ENCODE results near the gene TET3.
"Not testable (repeated sequence)": the region's sequence is repeated elsewhere in the genome, so short reads cannot be mapped to it uniquely, and the experiment has no call there.

TET3 gene

DNA sequence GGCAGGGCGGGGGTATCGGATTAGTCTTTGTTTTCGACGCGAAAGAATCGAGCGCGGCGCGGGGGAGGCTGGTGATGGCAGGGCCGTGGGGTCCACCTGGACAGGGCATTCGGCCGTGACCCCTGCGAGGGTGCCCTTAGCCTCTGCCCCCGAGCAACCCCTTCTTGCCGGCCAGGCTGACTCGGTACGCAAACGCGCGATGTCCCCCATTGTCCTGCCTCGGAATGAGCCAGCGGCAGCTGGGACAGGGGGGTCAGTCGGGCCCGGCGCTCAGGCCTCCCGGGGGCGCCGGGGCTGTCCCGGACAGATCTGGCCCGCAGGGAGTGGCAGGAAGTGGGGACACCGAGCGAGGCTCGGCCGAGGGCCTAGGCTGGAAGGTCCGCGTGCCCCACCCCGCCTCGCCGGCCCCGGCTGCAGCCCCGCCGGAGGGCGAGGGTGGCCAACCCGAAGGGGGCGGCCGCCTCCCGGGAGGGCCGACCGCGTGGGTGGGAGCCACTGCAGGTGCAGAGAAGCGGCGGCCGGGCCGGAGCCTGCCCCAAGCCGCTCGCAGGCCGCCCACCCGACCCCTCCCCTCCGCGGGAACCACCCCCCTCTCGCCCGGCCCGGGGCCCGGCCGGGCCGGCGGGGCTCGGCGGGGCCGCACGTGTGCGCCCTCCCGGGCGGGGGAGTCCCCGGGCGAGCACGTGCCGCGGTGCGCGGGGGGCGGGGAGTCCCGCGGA is at the start of gene TET3:
Gene TET3, plus strand, starts transcription at position 708 of the 719 bp plus-strand sequence. CDS start 1,494 bp downstream, outside the sequence.
- Histone ChIP-seq H3K4me1 (ENCODE audit: control insufficient read depth, insufficient read depth, low read length) (peaks cover 37% of the 10 kb centered on the region), H3K9me3 (ENCODE audit: control insufficient read depth, insufficient read depth, low read length) (no peaks in the 10 kb centered on the region), H3K27me3 (ENCODE audit: control insufficient read depth, insufficient read depth, low read length) (peaks cover 74% of the 10 kb centered on the region), H3K36me3 (ENCODE audit: control insufficient read depth, insufficient read depth, low read length) (no peaks in the 10 kb centered on the region), H3K4me3 (ENCODE audit: low read depth, low read length) (peak within 1 kb of the TSS; percentile 71), H3K9ac (ENCODE audit: low read depth, low read length) (peak within 1 kb of the TSS; percentile 65)

DNA sequence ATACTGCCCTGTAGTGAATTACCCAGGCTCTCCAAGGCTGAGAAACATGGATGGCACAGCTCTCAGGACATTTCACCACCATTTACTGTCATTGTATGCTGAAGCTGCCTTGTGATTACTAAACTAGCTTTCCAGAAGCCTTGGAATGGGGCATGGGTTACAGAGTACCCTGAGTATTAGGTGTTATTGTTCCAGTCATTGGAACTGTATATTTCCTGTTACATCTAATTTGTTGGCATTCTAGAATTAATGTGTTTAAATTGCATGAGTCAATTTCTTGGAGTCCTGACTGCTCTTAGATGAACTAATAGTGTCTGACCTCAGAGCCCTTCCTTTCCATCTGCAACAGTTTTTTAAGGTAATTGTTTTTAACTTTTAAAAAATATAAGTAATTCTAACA is 49.1 kb upstream of the TET3 start:
- H3K36me3 ChIP-seq (ENCODE audit: control insufficient read depth, insufficient read depth, low read length) = no peaks in the 10 kb centered on the region
- no peaks in the 10 kb centered on the region for H3K9me3 ChIP-seq (ENCODE audit: control insufficient read depth, insufficient read depth, low read length)
- no peak overlapping the region for H3K4me3 ChIP-seq (ENCODE audit: low read depth, low read length)
- H3K9ac ChIP-seq (ENCODE audit: low read depth, low read length) = no peak overlapping the region
- no peaks in the 10 kb centered on the region for H3K4me1 ChIP-seq (ENCODE audit: control insufficient read depth, insufficient read depth, low read length)
- no peaks in the 10 kb centered on the region for H3K27me3 ChIP-seq (ENCODE audit: control insufficient read depth, insufficient read depth, low read length)

DNA sequence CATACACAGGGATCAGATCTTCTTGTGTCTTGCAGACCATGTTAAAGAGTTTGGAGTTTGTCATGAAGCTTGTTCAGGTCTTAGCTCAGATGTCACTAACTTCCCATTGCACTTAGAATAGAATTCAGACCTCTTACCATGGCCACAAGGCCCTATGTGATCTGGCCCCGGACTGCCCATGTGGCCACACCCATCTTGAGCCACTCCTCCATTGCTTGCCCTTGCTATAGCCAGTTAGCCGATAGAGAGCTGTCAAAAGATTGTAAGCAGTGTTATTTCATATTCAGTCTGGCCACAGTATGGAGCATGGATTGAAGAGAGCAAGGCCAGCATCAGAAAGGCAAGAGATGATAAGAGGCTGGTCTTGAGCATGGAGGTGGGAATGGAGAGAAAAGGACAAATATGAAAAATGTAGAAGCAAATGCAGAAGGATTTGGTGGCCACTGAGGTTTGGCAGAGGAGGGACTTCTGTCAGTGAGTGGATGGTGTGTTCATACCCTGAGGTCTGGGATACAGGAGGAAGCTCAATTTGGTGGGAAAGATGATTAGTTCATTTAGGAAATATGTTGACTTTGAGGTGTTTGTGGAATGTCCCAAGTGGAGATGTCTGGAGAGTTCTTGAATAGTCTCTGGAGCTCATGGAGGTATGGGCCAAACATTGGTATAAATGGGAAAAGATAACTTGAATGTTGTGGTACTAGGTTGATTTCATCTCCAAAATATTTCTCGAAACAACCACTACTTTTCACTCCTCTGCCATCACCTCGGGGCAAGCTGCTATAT is 47.4 kb upstream of the TET3 start:
- no peak overlapping the region for H3K4me3 ChIP-seq (ENCODE audit: low read depth, low read length)
- H3K36me3 ChIP-seq (ENCODE audit: control insufficient read depth, insufficient read depth, low read length) = no peaks in the 10 kb centered on the region
- H3K9me3 ChIP-seq (ENCODE audit: control insufficient read depth, insufficient read depth, low read length) = no peaks in the 10 kb centered on the region
- no peak overlapping the region for H3K9ac ChIP-seq (ENCODE audit: low read depth, low read length)
- H3K4me1 ChIP-seq (ENCODE audit: control insufficient read depth, insufficient read depth, low read length) = no peaks in the 10 kb centered on the region
- H3K27me3 ChIP-seq (ENCODE audit: control insufficient read depth, insufficient read depth, low read length) = no peaks in the 10 kb centered on the region

- Histone ChIP-seq H3K36me3 (ENCODE audit: control insufficient read depth, insufficient read depth, low read length) (no peaks in the 10 kb centered on the region), H3K27me3 (ENCODE audit: control insufficient read depth, insufficient read depth, low read length) (no peaks in the 10 kb centered on the region), H3K4me3 (ENCODE audit: low read depth, low read length) (no peak overlapping the region), H3K9ac (ENCODE audit: low read depth, low read length) (no peak overlapping the region), H3K4me1 (ENCODE audit: control insufficient read depth, insufficient read depth, low read length) (no peaks in the 10 kb centered on the region), H3K9me3 (ENCODE audit: control insufficient read depth, insufficient read depth, low read length) (no peaks in the 10 kb centered on the region)
Measured at GRCh38 chr2:73937899-73938298, 46.8 kb upstream of the TET3 start.

GRCh38 chr2:73938718-73939352 is 45.9 kb upstream of the TET3 start:
- Histone ChIP-seq H3K9me3 (ENCODE audit: control insufficient read depth, insufficient read depth, low read length) (no peaks in the 10 kb centered on the region), H3K36me3 (ENCODE audit: control insufficient read depth, insufficient read depth, low read length) (no peaks in the 10 kb centered on the region), H3K27me3 (ENCODE audit: control insufficient read depth, insufficient read depth, low read length) (no peaks in the 10 kb centered on the region), H3K4me3 (ENCODE audit: low read depth, low read length) (no peak overlapping the region), H3K9ac (ENCODE audit: low read depth, low read length) (no peak overlapping the region), H3K4me1 (ENCODE audit: control insufficient read depth, insufficient read depth, low read length) (no peaks in the 10 kb centered on the region)

DNA sequence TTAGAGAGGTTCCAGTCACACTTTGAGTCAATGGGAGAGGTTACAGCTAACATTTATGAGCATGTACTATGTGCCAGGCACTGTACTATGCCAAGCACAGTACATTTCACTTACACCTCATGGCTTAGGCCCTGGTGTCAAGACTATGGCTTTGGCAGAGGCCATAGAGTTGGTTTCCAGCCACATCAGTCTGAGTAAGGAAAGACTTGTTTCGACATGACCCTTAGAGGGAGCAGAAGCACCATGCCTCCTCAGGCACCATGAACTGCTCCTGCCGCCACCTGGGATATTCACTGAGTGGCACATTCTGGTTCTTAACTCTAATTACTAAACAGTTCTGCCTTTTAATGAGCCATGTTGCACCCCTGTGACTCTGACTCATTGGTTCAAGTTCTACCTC is 45.3 kb upstream of the TET3 start:
- H3K4me3 ChIP-seq (ENCODE audit: low read depth, low read length) = no peak overlapping the region
- H3K9me3 ChIP-seq (ENCODE audit: control insufficient read depth, insufficient read depth, low read length) = no peaks in the 10 kb centered on the region
- H3K27me3 ChIP-seq (ENCODE audit: control insufficient read depth, insufficient read depth, low read length) = no peaks in the 10 kb centered on the region
- H3K36me3 ChIP-seq (ENCODE audit: control insufficient read depth, insufficient read depth, low read length) = no peaks in the 10 kb centered on the region
- H3K9ac ChIP-seq (ENCODE audit: low read depth, low read length) = no peak overlapping the region
- no peaks in the 10 kb centered on the region for H3K4me1 ChIP-seq (ENCODE audit: control insufficient read depth, insufficient read depth, low read length)

DNA sequence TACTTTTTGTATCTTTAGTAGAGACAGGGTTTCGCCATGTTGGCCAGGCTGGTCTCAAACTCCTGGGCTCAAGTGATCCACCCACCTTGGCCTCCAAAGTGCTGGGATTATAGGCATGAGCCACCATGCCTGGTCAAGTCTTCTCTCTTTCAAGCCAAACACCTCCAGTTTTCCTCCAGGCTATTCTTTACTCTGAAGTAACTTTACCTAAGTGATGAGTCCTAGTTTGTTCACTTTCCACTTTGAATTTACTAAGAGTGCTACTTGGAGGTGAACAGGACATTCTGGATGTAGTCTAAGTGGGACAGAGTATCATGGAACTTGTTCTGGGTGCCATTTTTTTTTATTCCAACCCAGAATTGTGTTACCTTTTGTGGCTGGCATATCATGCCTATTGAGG is 44.6 kb upstream of the TET3 start:
- not testable (repeated sequence) for H3K27me3 ChIP-seq (ENCODE audit: control insufficient read depth, insufficient read depth, low read length); H3K9me3 ChIP-seq (ENCODE audit: control insufficient read depth, insufficient read depth, low read length); H3K9ac ChIP-seq (ENCODE audit: low read depth, low read length); H3K4me1 ChIP-seq (ENCODE audit: control insufficient read depth, insufficient read depth, low read length); H3K4me3 ChIP-seq (ENCODE audit: low read depth, low read length); H3K36me3 ChIP-seq (ENCODE audit: control insufficient read depth, insufficient read depth, low read length)

GRCh38 chr2:73942664-73943063 is 42.0 kb upstream of the TET3 start:
- Histone ChIP-seq H3K4me1 (ENCODE audit: control insufficient read depth, insufficient read depth, low read length) (no peaks in the 10 kb centered on the region), H3K9ac (ENCODE audit: low read depth, low read length) (no peak overlapping the region), H3K27me3 (ENCODE audit: control insufficient read depth, insufficient read depth, low read length) (no peaks in the 10 kb centered on the region), H3K4me3 (ENCODE audit: low read depth, low read length) (no peak overlapping the region), H3K9me3 (ENCODE audit: control insufficient read depth, insufficient read depth, low read length) (no peaks in the 10 kb centered on the region), H3K36me3 (ENCODE audit: control insufficient read depth, insufficient read depth, low read length) (peaks cover 7% of the 10 kb centered on the region)

GRCh38 chr2:73944714-73945113 is 40.0 kb upstream of the TET3 start:
- Histone ChIP-seq H3K4me3 (ENCODE audit: low read depth, low read length) (no peak overlapping the region), H3K4me1 (ENCODE audit: control insufficient read depth, insufficient read depth, low read length) (no peaks in the 10 kb centered on the region), H3K27me3 (ENCODE audit: control insufficient read depth, insufficient read depth, low read length) (no peaks in the 10 kb centered on the region), H3K9me3 (ENCODE audit: control insufficient read depth, insufficient read depth, low read length) (no peaks in the 10 kb centered on the region), H3K9ac (ENCODE audit: low read depth, low read length) (no peak overlapping the region), H3K36me3 (ENCODE audit: control insufficient read depth, insufficient read depth, low read length) (peaks cover 12% of the 10 kb centered on the region)

- no peak overlapping the region for H3K9ac ChIP-seq (ENCODE audit: low read depth, low read length)
- H3K36me3 ChIP-seq (ENCODE audit: control insufficient read depth, insufficient read depth, low read length) = peaks cover 23% of the 10 kb centered on the region
- H3K9me3 ChIP-seq (ENCODE audit: control insufficient read depth, insufficient read depth, low read length) = no peaks in the 10 kb centered on the region
- H3K4me3 ChIP-seq (ENCODE audit: low read depth, low read length) = no peak overlapping the region
- H3K4me1 ChIP-seq (ENCODE audit: control insufficient read depth, insufficient read depth, low read length) = no peaks in the 10 kb centered on the region
- H3K27me3 ChIP-seq (ENCODE audit: control insufficient read depth, insufficient read depth, low read length) = no peaks in the 10 kb centered on the region
Measured at GRCh38 chr2:73946215-73946614, 38.5 kb upstream of the TET3 start.

DNA sequence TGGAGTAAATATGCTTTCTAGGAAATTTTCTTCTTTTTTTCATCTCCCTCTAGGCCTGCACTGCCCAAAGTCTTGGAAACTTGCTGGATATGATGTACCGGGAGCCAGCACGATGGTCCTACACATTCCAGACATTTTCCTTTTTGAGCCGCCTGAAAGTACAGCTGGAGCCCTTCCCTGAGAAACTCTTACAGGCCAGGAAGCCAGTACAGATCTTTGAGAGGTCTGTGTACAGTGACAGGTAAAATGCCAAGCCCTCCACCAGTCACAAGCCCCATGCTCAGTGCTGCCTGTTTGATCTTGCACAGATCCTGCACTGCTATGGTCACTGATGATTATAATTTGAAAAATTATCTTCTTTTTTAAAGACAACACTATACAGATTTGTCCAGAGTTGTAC is 38.0 kb upstream of the TET3 start:
- Histone ChIP-seq H3K9me3 (ENCODE audit: control insufficient read depth, insufficient read depth, low read length) (no peaks in the 10 kb centered on the region), H3K9ac (ENCODE audit: low read depth, low read length) (no peak overlapping the region), H3K4me1 (ENCODE audit: control insufficient read depth, insufficient read depth, low read length) (no peaks in the 10 kb centered on the region), H3K36me3 (ENCODE audit: control insufficient read depth, insufficient read depth, low read length) (peaks cover 28% of the 10 kb centered on the region), H3K27me3 (ENCODE audit: control insufficient read depth, insufficient read depth, low read length) (no peaks in the 10 kb centered on the region), H3K4me3 (ENCODE audit: low read depth, low read length) (no peak overlapping the region)

All from iPS-15b (cell line).